DND-41 (cell line): Measurements from ENCODE around the gene ERC1.

Source experiments
- EZH2 ChIP-seq: IDR thresholded peaks from 3 replicates; pipeline ENCODE4 v1.6.1; 2012; ENCODE audit warnings: borderline replicate concordance, low read depth, mild to moderate bottlenecking, moderate library complexity, low read length, inconsistent platforms; ENCODE audit not compliant: severe bottlenecking
- TF ChIP-seq, protein P1 (sequence below): IDR thresholded peaks from 2 replicates; pipeline ENCODE4 v1.5.1; 2012; ENCODE audit warnings: borderline replicate concordance, low read length, moderate library complexity, mild to moderate bottlenecking; ENCODE audit not compliant: poor library complexity, severe bottlenecking; ENCODE audit errors: extremely low read depth

DNA sequence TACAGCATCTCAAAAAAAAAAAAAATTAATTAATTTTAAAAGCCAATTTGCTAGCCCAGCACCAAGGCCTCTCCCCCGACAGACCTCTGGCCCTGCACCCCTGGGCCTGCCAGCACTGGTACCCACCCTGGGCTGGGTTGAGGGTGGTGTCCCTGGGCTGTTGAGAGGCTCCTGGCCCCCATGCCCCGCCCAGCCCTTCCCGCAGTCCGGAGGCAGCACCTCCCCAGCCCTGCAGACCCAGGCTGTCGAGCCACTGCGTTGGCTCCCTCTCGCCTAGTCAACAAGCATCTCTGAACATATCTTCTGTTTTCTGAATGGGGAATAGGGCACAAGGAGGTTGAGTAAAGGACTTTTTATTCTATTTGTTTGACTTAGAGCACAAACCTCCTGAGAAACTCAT is 516.3 kb downstream of the ERC1 start:
- TF ChIP-seq, protein P1, sequence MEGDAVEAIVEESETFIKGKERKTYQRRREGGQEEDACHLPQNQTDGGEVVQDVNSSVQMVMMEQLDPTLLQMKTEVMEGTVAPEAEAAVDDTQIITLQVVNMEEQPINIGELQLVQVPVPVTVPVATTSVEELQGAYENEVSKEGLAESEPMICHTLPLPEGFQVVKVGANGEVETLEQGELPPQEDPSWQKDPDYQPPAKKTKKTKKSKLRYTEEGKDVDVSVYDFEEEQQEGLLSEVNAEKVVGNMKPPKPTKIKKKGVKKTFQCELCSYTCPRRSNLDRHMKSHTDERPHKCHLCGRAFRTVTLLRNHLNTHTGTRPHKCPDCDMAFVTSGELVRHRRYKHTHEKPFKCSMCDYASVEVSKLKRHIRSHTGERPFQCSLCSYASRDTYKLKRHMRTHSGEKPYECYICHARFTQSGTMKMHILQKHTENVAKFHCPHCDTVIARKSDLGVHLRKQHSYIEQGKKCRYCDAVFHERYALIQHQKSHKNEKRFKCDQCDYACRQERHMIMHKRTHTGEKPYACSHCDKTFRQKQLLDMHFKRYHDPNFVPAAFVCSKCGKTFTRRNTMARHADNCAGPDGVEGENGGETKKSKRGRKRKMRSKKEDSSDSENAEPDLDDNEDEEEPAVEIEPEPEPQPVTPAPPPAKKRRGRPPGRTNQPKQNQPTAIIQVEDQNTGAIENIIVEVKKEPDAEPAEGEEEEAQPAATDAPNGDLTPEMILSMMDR, result no peak
- no peak for TF ChIP-seq EZH2
